ENCODE data around the gene CAMK2B. TPM values are rescaled to one million over a fixed set of nuclear protein-coding genes. Genes with fewer than 3 reads are reported as not detected.

CAMK2B gene
- total RNA-seq, result 1 to 10 TPM in 3 of 4 donors, under 1 TPM in 1; 0.50 to 2.0 (median 1.2) TPM

- H3K27ac ChIP-seq (replicated peaks in 1 of 4), result no peak within 1 kb of the TSS
- peaks cover 0 to 47% (median 7%) of the 10 kb centered on the region in 4 donors for H3K27me3 ChIP-seq
- H3K36me3 ChIP-seq, result no peaks in the 10 kb centered on the region
- no peak for TF ChIP-seq POLR2AphosphoS5 (IDR thresholded peaks at IDR 0.05)
- TF ChIP-seq EP300 (IDR thresholded peaks at IDR 0.05), result no peak
- no peak for TF ChIP-seq CTCF (IDR thresholded peaks at IDR 0.05)
- no peak for TF ChIP-seq POLR2A (IDR thresholded peaks at IDR 0.05; ENCODE audit: low read depth)
- intact Hi-C loops (cut with DNase I), result no loop called here
- DNase-seq (ENCODE audit: extremely low spot score), result no peak
- peak within 1 kb of the TSS; percentile 38 to 57 (median 40) for H3K4me3 ChIP-seq
- WGBS, result no CpG with 5 or more reads among the region's 85 CpGs
- peaks cover 7 to 19% (median 12%) of the 10 kb centered on the region in 4 donors for H3K4me1 ChIP-seq
- no peaks in the 10 kb centered on the region for H3K9me3 ChIP-seq
These were observed at the start of gene CAMK2B for GRCh38 chr7:44325201-44325671. Gene CAMK2B, minus strand, starts transcription at chr7:44325594. Its CDS starts 173 bp downstream, at chr7:44325421.

GRCh38 chr7:44374007-44374763 is 48.8 kb upstream of the CAMK2B start:
- Histone ChIP-seq H3K9me3 (no peaks in the 10 kb centered on the region), H3K4me1 (no peaks in the 10 kb centered on the region), H3K27ac (replicated peaks in 1 of 4) (no peak overlapping the region), H3K4me3 (no peak overlapping the region), H3K36me3 (no peaks in the 10 kb centered on the region), H3K27me3 (peaks cover 0 to 30% (median 0%) of the 10 kb centered on the region in 4 donors)
- DNase-seq (ENCODE audit: extremely low spot score), result no peak
- intact Hi-C loops (cut with DNase I), result no loop called here
- TF ChIP-seq POLR2A (IDR thresholded peaks at IDR 0.05; ENCODE audit: low read depth), result no peak
- TF ChIP-seq EP300 (IDR thresholded peaks at IDR 0.05), result no peak
- TF ChIP-seq CTCF (IDR thresholded peaks at IDR 0.05), result no peak
- no peak for TF ChIP-seq POLR2AphosphoS5 (IDR thresholded peaks at IDR 0.05)
- 70% methylated on average over 7 of the region's 12 CpGs for WGBS

DNA sequence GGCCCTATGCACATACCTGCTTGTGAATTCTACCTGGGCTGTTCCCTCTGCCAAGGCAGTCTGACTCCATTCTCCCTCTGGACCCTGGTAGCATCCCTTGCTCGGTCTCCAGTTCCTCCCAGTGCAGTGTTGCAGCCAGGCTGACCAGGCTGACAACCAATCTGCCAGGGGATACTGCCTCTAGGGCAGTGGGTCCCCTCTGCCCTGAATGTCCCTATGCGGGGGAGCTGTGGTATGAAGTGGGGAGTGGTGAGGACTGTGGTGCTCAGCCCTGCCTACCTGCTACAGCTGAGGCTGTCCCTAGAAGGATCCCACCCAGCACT is 48.0 kb upstream of the CAMK2B start:
- 81% methylated on average over 2 of the region's 2 CpGs for WGBS

DNA sequence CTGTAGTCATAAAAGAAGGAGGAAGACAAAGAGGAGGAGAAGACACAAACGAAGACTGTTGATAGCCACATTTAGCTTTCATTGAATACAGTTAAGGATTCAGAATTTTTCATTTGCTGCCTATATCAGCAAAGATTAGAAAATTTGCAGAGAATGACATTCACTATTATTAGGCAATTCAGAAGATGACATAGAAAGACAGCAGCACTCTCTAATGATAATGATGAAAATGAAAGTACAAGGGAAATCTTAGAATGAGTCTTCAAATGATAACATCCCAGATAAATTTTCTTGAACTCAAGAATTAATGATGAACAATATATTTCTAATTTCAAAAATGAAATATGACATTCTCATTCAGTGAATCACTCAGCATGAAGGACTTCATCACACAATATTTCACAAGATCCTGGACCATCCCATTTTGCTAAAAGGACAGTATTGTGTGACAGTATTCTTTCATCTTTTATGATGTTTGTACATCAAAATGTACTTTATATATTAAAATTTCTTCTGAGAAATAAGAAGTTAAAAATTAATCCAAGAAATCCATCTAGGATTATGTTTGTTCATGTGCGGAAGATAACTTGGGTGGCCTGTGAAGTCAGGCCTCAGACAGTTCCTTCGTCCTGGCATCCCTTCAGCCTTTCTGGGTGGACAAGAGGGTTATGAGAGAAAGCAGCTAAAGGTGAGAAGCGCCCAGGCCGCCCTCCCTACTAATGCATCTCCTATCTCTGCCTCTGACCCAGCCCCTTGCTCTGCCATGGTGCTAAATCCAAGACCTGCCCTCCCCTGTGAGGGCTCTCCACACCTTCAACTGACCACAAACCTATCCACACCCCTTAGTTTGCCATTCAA is 47.4 kb upstream of the CAMK2B start:
- no peaks in the 10 kb centered on the region for H3K9me3 ChIP-seq
- H3K36me3 ChIP-seq, result no peaks in the 10 kb centered on the region
- DNase-seq (ENCODE audit: extremely low spot score), result peak; percentile 86
- TF ChIP-seq CTCF (IDR thresholded peaks at IDR 0.05), result no peak
- no peak for TF ChIP-seq POLR2A (IDR thresholded peaks at IDR 0.05; ENCODE audit: low read depth)
- no peak for TF ChIP-seq POLR2AphosphoS5 (IDR thresholded peaks at IDR 0.05)
- TF ChIP-seq EP300 (IDR thresholded peaks at IDR 0.05), result no peak
- WGBS, result 85% methylated on average over 5 of the region's 5 CpGs
- no peaks in the 10 kb centered on the region for H3K4me1 ChIP-seq
- H3K4me3 ChIP-seq, result no peak overlapping the region
- intact Hi-C loops (cut with DNase I), result no loop called here
- no peak overlapping the region for H3K27ac ChIP-seq (replicated peaks in 1 of 4)
- H3K27me3 ChIP-seq, result peaks cover 0 to 39% (median 0%) of the 10 kb centered on the region in 4 donors

More for the DNA sequence above, 48.0 kb upstream of the CAMK2B start:
- H3K4me3 ChIP-seq, result no peak overlapping the region
- TF ChIP-seq POLR2AphosphoS5 (IDR thresholded peaks at IDR 0.05) (no peak), EP300 (IDR thresholded peaks at IDR 0.05) (no peak), CTCF (IDR thresholded peaks at IDR 0.05) (no peak), POLR2A (IDR thresholded peaks at IDR 0.05; ENCODE audit: low read depth) (no peak)
- H3K27ac ChIP-seq (replicated peaks in 1 of 4), result no peak overlapping the region
- H3K27me3 ChIP-seq, result peaks cover 0 to 33% (median 0%) of the 10 kb centered on the region in 4 donors
- no peak for DNase-seq (ENCODE audit: extremely low spot score)
- H3K9me3 ChIP-seq, result no peaks in the 10 kb centered on the region
- intact Hi-C loops (cut with DNase I), result no loop called here
- H3K4me1 ChIP-seq, result no peaks in the 10 kb centered on the region
- no peaks in the 10 kb centered on the region for H3K36me3 ChIP-seq
